PFSK-1 (cell line): ENCODE data around the gene SCUBE2.

ENCODE experiments used
- POLR2AphosphoS5 ChIP-seq: IDR thresholded peaks from 2 replicates; pipeline ENCODE4 v1.6.1; 2012; ENCODE audit warnings: low read depth, mild to moderate bottlenecking, control low read depth, low read length, moderate library complexity
- TAF1 ChIP-seq: IDR thresholded peaks from 2 replicates; pipeline ENCODE4 v1.6.1; 2012; ENCODE audit warnings: low read length, control low read depth, borderline replicate concordance; ENCODE audit not compliant: insufficient read depth
- TF ChIP-seq, protein P1 (sequence below), 2 experiments: IDR thresholded peaks; 2 replicates each; pipeline versions ENCODE4 v1.6.1 to v1.8.0; 2011 to 2012; ENCODE audit warnings: low read depth in 2 of 2, low read length in 2 of 2, control low read depth in 1 of 2, inconsistent platforms in 1 of 2, mild to moderate bottlenecking in 1 of 2, moderate library complexity in 1 of 2; ENCODE audit not compliant: insufficient read depth in 1 of 2

DNA sequence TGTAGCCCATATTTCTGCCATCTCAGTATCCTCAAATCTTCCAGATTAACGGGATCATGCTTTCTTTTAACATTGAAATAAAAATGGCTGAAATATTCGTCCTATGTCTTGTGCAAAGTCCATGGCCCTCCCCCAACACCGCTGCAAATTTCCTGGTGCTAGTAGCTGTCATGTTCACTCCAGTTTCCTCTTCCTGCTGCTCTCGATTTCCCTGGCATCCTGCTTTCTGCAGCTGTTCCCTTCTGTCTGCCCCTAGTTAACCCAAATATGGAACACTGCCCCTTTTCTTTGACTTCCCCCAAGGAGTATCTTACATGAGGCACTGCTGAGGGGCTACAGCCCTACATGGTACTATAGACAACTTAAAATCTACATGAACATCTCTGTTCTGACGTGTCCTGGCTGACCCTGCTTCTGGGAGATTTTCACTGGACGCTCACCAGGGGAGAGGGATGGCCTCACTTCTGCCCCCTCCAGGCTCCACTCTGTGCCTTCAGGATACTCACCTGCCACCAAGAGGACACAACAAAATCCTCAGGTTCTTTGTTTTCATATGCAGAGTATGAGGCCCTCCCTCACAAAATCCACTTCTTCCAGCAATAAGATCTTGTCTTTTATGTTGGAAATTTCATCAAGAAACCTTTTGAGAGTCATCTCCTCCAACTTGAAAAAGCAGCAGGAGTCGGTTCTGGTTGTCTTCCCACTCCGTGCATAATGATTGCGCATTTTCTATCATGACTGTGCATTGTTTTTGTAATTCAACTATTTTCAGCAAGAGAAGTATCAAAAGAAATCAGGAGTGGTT lies 29.5 kb upstream of the SCUBE2 start:
- TF ChIP-seq TAF1 (no peak), POLR2AphosphoS5 (no peak)
- TF ChIP-seq, protein P1, sequence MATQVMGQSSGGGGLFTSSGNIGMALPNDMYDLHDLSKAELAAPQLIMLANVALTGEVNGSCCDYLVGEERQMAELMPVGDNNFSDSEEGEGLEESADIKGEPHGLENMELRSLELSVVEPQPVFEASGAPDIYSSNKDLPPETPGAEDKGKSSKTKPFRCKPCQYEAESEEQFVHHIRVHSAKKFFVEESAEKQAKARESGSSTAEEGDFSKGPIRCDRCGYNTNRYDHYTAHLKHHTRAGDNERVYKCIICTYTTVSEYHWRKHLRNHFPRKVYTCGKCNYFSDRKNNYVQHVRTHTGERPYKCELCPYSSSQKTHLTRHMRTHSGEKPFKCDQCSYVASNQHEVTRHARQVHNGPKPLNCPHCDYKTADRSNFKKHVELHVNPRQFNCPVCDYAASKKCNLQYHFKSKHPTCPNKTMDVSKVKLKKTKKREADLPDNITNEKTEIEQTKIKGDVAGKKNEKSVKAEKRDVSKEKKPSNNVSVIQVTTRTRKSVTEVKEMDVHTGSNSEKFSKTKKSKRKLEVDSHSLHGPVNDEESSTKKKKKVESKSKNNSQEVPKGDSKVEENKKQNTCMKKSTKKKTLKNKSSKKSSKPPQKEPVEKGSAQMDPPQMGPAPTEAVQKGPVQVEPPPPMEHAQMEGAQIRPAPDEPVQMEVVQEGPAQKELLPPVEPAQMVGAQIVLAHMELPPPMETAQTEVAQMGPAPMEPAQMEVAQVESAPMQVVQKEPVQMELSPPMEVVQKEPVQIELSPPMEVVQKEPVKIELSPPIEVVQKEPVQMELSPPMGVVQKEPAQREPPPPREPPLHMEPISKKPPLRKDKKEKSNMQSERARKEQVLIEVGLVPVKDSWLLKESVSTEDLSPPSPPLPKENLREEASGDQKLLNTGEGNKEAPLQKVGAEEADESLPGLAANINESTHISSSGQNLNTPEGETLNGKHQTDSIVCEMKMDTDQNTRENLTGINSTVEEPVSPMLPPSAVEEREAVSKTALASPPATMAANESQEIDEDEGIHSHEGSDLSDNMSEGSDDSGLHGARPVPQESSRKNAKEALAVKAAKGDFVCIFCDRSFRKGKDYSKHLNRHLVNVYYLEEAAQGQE (IDR thresholded peaks at IDR 0.05; ENCODE audit: insufficient read depth in 1 of 2, low read depth in 2 of 2, low read length in 2 of 2) = no peak
